Stimulated activated CD8-positive, alpha-beta memory T cell treated with anti-CD3 and anti-CD28 coated beads, Interleukin-7, amount 100 ng/mL, for 1 hour (primary cell): Measurements from ENCODE around the gene MBD6.
"Not testable (repeated sequence)": the region's sequence is repeated elsewhere in the genome, so short reads cannot be mapped to it uniquely, and the experiment has no call there.

ENCODE experiments used
- DNase-seq, 2 donors: peaks; one replicate each; pipeline ENCODE4 v3.0.0-alpha.2; 2020; ENCODE audit warnings: low read depth in 2 of 2

The MBD6 gene

DNA sequence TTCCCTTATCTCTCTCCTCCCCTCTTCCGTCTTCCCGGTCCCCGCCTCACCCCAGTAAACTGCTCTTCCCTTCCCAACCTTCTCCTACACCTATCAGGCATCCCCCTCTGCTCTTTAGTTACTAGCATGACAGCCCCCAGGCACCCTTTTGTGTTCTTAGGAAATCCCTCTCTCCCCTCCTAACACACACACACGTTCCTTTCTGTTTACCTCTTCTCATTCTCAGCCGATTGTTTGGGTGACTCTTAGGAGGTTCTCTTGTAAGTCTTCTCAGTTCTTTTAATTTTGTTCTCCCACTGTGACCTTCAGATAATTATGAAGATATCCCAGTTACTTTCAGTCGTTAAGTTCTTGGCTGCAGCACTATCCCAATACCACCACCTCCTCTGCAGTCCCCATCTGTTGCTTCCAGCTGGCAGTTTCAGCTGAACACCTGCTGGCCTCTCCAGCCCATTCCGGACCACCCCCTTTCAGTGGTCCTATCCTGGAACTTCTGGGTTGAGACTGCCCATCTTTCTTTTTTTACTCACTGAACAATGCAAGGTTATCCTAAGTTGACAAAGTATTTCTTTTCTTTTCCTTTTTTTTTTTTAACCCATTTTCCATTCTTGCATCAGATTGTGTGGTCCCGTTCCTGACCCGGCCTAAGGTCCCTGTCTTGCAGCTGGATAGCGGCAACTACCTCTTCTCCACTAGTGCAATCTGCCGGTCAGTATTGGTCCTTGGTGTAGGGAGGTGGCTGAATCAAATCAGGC is 34.0 kb upstream of the MBD6 start:
- DNase-seq: no peak

DNA sequence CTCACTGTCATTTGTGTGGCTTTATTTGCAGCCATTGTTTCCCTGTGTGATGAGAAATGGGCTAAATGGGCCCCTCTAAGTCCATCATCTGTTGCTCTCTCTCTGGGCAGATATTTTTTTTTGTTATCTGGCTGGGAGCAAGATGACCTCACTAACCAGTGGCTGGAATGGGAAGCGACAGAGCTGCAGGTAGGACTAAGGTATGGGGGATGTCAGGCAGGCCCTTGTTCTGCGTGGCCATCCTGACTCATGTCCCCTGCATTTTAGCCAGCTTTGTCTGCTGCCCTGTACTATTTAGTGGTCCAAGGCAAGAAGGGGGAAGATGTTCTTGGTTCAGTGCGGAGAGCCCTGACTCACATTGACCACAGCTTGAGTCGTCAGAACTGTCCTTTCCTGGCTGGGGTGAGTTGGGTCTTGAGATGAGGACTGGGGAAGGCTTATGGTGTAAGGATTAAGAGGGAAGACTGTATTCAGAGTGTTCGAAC is 33.4 kb upstream of the MBD6 start:
- DNase-seq: no peak

DNA sequence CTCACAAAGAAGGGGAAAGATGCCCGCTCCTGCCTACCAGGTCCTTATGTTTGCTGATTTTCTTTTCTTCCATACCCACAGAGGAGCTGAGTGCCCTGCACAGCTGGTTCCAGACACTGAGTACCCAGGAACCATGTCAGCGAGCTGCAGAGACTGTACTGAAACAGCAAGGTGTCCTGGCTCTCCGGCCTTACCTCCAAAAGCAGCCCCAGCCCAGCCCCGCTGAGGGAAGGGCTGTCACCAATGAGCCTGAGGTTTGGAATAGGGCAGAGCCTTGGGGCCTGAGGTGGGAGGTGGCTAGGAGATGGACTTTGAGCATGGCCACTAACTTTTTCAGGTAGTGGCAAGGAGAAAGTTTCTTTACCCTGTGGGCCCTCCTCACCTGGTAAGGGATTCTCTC is 32.5 kb upstream of the MBD6 start:
- no peak for DNase-seq

DNA sequence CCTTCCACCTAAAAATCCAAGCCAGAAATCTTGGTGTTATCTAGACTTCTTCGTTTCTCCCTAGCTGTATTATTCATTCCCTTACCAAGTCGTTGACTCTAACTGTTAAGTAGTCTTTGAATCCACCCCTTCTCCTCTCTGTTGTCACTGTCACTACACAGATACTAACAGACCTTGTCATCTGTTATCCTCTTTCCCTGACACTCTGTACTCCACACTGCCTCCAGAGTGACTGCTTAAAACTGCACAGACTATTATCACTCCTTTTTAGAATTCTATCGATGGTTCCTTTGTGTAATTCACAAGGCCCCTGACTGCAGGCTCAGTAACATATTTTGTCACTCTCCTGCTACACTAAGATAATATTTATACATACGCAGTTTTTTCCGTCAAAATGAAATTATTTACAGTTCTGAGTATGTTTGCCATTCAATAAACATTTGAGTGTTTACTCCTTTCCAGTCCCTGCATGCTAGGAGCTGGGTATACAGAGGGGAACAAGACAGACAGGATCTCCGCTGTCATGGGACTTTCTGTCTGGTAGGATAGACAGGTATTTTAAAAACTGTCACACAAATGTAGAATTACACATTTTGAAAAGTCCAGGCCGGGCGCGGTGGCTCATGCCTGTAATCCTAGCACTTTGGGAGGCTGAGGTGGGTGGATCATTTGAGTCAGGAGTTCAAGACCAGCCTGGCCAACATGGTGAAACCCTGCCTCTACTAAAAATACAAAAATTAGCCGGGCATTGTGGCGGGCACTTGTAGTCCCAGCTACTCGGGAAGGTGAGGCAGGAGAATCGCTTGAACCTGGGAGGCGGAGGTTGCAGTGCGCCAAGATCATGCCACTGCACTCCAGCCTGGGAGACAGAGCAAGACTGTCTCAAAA is 31.0 kb upstream of the MBD6 start:
- no peak for DNase-seq

DNA sequence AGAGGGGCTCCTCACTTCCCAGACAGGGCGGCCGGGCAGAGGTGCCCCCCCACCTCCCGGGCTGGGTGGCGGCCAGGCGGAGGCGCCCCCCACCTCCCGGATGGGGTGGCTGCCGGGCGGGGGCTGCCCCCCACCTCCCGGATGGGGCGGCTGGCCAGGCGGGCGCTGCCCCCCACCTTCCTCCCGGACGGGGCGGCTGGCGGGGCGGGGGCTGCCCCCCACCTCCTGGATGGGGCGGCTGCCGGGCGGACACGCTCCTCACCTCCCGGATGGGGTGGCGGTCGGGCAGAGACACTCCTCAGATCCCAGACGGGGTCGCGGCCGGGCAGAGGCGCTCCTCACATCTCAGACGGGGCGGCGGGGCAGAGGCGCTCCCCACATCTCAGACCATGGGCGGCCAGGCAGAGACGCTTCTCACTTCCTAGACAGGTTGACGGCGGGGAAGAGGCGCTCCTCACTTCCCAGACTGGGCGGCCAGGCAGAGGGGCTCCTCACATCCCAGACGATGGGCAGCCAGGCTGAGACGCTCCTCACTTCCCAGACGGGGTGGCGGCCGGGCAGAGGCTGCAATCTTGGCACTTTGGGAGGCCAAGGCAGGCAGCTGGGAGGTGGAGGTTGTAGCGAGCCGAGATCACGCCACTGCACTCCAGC is 27.4 kb upstream of the MBD6 start:
- DNase-seq: not testable (repeated sequence)

DNA sequence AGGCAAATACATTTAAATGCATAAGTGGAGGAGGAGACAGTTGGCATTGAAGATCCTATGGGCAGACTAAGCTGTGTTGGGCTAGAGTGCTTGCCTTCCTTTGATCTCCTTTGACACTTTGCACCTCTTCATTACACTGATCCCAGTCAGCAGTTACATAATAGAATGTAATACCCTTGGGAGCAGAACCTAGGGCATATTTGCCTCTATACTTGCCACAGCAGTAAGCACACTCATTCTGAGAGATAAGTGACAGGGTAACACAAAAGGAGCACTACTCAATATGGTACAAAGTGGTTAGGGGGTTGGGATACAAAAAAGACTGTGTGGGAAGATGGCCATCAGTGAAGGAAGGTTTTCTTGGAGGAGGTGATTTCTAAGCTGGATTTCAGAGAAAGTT is 25.8 kb upstream of the MBD6 start:
- DNase-seq: no peak

DNA sequence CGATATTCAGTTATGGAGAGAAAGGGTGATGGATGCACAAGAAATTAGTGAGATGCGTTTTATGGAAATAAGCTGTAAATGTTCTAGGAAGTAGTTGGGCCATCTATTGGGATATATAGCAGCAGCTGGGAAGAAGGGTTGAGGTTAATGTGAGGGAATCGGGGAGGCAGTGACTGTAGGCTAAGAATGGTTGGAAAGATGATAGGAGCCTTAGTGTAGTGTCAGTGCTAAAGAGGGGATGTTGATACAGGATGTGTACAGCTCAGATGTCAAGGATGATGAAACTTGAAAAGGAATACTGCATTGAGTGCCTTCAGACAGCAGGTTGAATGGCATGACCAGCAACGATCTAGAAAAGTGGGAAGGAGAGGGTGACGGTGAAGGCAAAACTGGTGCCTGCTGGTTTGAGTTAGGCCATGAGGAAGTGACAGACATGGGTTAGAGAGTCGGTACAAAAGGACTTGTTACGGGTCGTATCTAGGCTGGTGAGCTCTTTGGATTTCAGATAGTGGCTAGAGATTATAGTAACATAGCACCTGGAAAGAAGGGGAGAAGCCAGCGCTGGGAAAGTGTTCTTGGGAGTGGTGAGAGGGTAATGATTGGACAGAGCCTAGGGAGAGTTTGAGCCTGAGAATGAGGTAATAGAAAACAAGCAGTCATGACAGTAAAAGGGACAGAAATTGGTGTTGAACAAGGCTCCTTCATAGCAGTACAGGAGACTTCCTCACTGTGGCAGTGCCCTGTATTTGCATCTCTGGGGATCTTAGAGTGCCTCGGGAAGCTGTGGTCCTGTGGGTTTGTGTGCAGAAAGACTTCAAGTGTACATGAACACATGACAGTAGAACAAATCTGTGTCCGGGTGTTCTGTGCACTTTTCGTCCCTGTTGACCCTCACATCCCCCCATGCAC is 25.1 kb upstream of the MBD6 start:
- no peak for DNase-seq

DNA sequence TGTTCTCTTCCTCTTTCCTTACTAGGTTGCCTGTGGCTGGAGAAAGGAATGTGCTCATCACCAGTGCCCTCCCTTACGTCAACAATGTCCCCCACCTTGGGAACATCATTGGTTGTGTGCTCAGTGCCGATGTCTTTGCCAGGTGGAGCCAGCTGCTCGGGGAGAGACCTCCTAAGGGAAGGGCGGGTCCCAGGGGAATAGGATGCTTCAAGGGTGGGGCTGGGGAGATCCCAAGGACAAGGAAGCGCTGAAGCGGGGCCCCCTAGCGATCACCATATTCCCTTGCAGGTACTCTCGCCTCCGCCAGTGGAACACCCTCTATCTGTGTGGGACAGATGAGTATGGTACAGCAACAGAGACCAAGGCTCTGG is 24.5 kb upstream of the MBD6 start:
- no peak for DNase-seq

DNA sequence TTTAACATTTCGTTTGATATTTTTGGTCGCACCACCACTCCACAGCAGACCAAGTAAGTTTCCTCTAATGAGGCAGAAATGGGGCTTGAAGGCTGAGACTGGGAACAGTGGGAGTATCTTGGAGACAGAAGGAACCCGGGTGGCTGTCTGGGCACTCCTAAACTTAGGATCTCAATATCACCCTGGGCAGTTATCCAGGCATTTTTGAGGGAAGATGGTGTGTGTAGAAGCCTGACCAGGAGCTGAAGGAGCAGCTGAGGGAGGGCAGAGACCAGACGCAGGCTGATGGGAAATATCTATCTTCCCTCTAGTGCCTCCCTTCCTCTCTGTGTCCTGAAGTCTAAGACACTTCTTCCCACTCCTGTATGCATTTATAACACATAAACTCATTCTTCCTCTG is 24.1 kb upstream of the MBD6 start:
- DNase-seq: no peak

DNA sequence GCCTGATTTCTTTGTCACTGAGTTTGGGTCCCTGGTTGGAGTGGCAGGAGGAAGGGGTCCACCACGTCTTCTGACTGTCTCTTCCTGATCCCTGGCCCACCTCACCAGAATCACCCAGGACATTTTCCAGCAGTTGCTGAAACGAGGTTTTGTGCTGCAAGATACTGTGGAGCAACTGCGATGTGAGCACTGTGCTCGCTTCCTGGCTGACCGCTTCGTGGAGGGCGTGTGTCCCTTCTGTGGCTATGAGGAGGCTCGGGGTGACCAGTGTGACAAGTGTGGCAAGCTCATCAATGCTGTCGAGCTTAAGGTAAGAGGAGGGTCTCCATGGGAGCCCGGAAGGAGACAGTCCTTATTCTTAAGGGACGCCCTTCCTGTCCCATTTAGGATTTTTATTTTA is 22.4 kb upstream of the MBD6 start:
- no peak for DNase-seq

DNA sequence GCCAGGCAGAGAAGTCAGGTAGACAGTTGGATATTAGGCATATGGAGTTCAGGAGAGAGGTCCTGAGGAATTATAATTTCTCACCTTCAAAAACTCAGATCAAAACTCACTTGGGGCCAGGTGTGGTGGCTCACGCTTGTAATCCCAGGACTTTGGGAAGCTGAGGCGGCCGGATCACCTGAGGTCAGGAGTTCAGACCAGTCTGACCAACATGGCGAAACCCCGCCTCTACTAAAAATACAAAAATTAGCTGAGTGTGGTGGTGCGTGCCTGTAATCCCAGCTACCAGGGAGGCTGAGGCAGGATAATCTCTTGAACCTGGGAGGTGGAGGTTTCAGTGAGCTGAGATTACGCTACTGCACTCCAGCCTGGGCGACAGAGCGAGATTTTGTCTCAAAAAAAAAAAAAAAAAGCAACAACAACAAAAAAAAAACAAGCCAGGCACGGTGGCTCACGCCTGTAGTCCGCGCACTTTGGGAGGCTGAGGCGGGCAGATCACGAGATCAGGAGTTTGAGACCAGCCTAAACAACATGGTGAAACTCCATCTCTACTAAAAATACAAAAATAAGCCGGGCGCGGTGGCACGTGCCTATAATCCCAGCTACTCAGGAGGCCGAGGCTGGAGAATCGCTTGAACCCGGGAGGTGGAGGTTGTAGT is 20.2 kb upstream of the MBD6 start:
- DNase-seq: not testable (repeated sequence)

DNA sequence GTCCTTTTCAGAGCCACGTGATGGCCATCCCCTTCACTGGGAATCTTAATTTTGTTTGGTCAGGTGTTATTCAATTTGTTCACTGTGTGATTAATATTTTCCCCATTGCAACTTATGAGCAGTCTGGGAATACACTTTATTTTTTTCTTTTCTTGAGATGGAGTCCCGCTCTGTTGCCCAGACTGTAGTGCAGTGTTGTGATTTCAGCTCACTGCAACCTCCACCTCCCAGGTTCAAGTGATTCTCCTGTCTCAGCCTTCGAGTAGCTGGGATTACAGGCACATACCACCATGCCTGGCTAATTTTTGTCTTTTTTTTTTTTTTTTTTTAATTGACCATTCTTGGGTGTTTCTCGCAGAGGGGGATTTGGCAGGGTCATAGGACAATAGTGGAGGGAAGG is 16.1 kb upstream of the MBD6 start:
- DNase-seq: not testable (repeated sequence)

DNA sequence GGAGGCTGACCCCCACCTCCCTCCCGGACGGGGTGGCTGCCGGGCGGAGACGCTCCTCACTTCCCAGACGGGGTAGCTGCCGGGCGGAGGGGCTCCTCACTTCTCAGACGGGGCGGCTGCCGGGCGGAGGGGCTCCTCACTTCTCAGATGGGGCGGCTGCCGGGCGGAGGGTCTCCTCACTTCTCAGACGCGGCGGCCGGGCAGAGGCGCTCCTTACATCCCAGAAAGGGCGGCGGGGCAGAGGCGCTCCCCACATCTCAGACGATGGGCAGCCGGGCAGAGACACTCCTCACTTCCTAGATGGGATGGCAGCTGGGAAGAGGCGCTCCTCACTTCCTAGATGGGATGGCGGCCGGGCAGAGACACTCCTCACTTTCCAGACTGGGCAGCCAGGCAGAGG is 14.8 kb upstream of the MBD6 start:
- not testable (repeated sequence) for DNase-seq

DNA sequence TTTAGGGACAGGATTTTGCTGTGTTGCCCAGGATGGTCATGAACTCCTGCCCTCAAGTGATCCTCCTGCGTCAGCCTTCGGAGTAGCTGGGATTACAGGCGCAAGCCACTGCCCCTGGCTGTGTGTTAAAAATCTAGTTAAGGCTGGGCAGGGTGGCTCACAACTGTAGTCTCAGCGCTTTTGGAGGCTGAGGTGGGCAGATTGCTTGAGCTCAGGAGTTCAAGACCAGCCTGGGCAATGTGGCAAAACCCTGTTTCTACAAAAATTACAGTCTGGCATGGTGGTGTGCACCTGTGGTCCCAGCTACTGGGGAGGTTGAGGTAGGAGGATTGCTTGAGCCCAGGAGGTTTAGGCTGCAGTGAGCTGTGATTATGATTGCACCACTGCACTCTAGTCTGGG is 11.5 kb upstream of the MBD6 start:
- no peak for DNase-seq

DNA sequence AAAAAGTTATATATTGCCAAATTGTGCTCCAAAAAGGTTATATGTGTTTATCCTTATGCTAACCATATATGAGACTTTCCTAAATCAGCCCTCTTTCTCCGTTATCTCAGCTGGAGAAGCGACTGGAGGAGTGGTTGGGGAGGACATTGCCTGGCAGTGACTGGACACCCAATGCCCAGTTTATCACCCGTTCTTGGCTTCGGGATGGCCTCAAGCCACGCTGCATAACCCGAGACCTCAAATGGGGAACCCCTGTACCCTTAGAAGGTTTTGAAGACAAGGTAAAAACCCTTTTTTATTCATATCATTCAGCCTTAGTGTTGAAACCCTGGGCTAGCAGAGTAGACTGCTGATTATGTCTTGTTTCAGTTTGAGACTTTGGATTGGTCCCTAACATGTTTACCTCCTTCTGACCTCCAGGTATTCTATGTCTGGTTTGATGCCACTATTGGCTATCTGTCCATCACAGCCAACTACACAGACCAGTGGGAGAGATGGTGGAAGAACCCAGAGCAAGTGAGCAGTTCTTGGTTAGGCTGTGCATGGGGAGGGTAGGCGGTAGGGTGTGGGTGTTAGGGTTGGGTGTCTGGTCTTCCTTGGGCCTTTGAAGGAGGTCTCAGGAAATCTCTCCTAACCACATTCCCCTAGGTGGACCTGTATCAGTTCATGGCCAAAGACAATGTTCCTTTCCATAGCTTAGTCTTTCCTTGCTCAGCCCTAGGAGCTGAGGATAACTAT is 10.9 kb upstream of the MBD6 start:
- no peak for DNase-seq

DNA sequence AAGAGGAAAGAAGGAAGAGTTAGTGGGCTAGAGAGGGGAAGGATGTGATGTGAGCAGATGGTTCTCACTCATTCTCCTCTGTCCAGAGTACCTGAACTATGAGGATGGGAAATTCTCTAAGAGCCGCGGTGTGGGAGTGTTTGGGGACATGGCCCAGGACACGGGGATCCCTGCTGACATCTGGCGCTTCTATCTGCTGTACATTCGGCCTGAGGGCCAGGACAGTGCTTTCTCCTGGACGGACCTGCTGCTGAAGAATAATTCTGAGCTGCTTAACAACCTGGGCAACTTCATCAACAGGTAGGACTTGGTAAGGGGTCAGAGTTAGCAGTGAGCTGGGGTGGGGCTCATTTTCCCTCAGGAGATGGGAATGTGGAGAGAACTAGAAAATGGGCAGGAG is 10.0 kb upstream of the MBD6 start:
- no peak for DNase-seq

DNA sequence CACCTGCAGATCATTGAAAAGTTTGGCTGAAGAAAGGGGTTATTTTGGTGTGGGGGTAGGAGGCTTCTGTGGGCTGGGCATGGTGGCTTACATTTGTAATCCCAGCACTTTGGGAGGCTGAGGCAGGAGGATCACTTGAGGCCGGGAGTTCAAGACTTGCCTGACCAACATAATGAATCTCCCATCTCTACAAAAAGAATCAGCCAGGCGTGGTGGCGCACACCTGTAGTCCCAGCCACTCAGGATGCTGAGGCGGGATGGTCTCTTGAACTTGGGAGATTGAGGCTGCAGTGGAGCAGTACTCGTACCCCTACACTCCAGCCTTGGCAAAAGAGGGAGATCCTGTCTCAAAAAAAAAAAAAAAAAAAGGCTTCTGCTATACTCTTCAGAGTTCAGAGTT is 9.4 kb upstream of the MBD6 start:
- DNase-seq: no peak

DNA sequence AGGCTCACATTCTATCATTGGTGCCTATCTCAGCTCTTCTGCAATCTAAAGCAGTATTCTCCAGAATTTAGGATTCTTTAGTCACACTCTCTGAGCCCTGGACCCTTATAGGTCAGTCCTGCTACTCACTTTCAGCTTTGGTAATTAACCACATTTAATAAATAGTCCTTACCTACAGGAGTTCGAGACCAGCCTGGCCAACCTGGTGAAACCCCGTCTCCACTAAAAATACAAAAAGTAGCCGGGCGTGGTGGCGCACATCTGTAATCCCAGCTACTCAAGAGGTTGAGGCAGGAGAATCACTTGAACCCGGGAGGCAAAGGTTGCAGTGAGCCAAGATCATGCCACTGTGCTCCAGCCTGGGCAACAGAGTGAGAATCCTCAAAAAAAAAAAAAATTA is 8.9 kb upstream of the MBD6 start:
- DNase-seq: not testable (repeated sequence)

DNA sequence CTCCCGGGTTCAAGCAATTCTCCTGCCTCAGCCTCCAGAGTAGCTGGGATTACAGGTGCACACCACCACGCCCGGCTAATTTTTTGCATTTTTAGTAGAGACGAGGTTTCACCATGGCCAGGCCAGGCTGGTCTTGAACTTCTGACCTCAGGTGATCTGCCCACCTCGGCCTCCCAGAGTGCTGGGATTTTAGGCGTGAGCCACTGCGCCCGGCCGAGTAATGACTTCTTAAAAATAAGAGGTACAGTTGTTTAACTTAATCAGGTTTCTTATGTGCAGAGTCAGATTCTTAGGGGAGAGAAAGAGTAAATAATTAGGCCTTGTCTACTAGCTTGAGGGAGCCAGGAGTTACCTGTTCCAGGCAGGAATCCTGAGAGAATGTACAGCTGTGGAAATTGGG is 8.4 kb upstream of the MBD6 start:
- not testable (repeated sequence) for DNase-seq

DNA sequence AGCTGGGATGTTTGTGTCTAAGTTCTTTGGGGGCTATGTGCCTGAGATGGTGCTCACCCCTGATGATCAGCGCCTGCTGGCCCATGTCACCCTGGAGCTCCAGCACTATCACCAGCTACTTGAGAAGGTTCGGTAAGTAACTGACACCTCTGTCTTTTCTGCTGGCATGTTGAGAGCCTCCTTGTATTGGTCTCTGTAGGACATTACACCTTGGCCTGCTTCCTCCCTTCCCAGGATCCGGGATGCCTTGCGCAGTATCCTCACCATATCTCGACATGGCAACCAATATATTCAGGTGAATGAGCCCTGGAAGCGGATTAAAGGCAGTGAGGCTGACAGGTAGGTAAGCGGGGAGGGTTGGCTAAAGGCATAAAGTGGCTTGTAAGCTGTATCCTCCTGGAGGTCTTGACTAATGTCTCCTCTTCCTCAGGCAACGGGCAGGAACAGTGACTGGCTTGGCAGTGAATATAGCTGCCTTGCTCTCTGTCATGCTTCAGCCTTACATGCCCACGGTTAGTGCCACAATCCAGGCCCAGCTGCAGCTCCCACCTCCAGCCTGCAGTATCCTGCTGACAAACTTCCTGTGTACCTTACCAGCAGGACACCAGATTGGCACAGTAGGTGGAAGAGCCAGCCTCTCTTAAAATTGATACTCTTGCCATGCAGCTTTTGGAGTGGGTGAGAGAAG is 7.8 kb upstream of the MBD6 start:
- no peak for DNase-seq
